ENCODE results near the gene GATA3. TPM values are rescaled to one million over a fixed set of nuclear protein-coding genes. Genes with fewer than 3 reads are reported as not detected.

GATA3 gene
- total RNA-seq, 1 donor from 2014 or later, result under 0.01 TPM

- Histone ChIP-seq H3K36me3 (ENCODE audit: control insufficient read depth, insufficient read depth, low read length) (no peaks in the 10 kb centered on the region), H3K4me3 (ENCODE audit: low read depth, low read length) (no peak overlapping the region), H3K27me3 (ENCODE audit: control insufficient read depth, insufficient read depth, low read length) (no peaks in the 10 kb centered on the region)
- FAIRE-seq (no peak), DNase-seq (ENCODE audit: low read depth) (no peak)
- TF ChIP-seq CTCF (IDR thresholded peaks at IDR 0.05; ENCODE audit: insufficient read depth, low read length, severe bottlenecking), result no peak
These were observed 16.0 kb downstream of the GATA3 start for GRCh38 chr10:8070440-8070839.

- FAIRE-seq (no peak), DNase-seq (ENCODE audit: low read depth) (no peak)
- Histone ChIP-seq H3K4me3 (ENCODE audit: low read depth, low read length) (no peak overlapping the region), H3K36me3 (ENCODE audit: control insufficient read depth, insufficient read depth, low read length) (no peaks in the 10 kb centered on the region), H3K27me3 (ENCODE audit: control insufficient read depth, insufficient read depth, low read length) (no peaks in the 10 kb centered on the region)
- TF ChIP-seq CTCF (IDR thresholded peaks at IDR 0.05; ENCODE audit: insufficient read depth, low read length, severe bottlenecking), result no peak
These were observed 16.5 kb downstream of the GATA3 start for GRCh38 chr10:8071006-8071405.

- H3K4me3 ChIP-seq (ENCODE audit: low read depth, low read length), result no peak overlapping the region
- TF ChIP-seq CTCF (IDR thresholded peaks at IDR 0.05; ENCODE audit: insufficient read depth, low read length, severe bottlenecking), result no peak
- DNase-seq (ENCODE audit: low read depth), result no peak
- FAIRE-seq, result no peak
- H3K27me3 ChIP-seq (ENCODE audit: control insufficient read depth, insufficient read depth, low read length), result no peaks in the 10 kb centered on the region
- no peaks in the 10 kb centered on the region for H3K36me3 ChIP-seq (ENCODE audit: control insufficient read depth, insufficient read depth, low read length)
These were observed 17.2 kb downstream of the GATA3 start for GRCh38 chr10:8071666-8072065.

- no peaks in the 10 kb centered on the region for H3K36me3 ChIP-seq (ENCODE audit: control insufficient read depth, insufficient read depth, low read length)
- H3K27me3 ChIP-seq (ENCODE audit: control insufficient read depth, insufficient read depth, low read length), result no peaks in the 10 kb centered on the region
- no peak overlapping the region for H3K4me3 ChIP-seq (ENCODE audit: low read depth, low read length)
- no peak for FAIRE-seq
- DNase-seq (ENCODE audit: low read depth), result no peak
- TF ChIP-seq CTCF (IDR thresholded peaks at IDR 0.05; ENCODE audit: insufficient read depth, low read length, severe bottlenecking), result no peak
These were observed 17.7 kb downstream of the GATA3 start for GRCh38 chr10:8072211-8072610.

- H3K4me3 ChIP-seq (ENCODE audit: low read depth, low read length), result no peak overlapping the region
- no peak for DNase-seq (ENCODE audit: low read depth)
- no peak for FAIRE-seq
- H3K27me3 ChIP-seq (ENCODE audit: control insufficient read depth, insufficient read depth, low read length), result no peaks in the 10 kb centered on the region
- TF ChIP-seq CTCF (IDR thresholded peaks at IDR 0.05; ENCODE audit: insufficient read depth, low read length, severe bottlenecking), result no peak
- H3K36me3 ChIP-seq (ENCODE audit: control insufficient read depth, insufficient read depth, low read length), result no peaks in the 10 kb centered on the region
These were observed 19.4 kb downstream of the GATA3 start for GRCh38 chr10:8073691-8074416.

- no peak for TF ChIP-seq CTCF (IDR thresholded peaks at IDR 0.05; ENCODE audit: insufficient read depth, low read length, severe bottlenecking)
- H3K4me3 ChIP-seq (ENCODE audit: low read depth, low read length), result no peak overlapping the region
- DNase-seq (ENCODE audit: low read depth) (no peak), FAIRE-seq (no peak)
- H3K27me3 ChIP-seq (ENCODE audit: control insufficient read depth, insufficient read depth, low read length), result no peaks in the 10 kb centered on the region
- H3K36me3 ChIP-seq (ENCODE audit: control insufficient read depth, insufficient read depth, low read length), result no peaks in the 10 kb centered on the region
These were observed 20.4 kb downstream of the GATA3 start for GRCh38 chr10:8074881-8075280.

Data from bronchial epithelial cell (primary cell).